RWPE2 (cell line): Measurements from ENCODE around the gene SURF4.

Experiments
- ATAC-seq: fragments of 200-7000 bp; cut with Tn5 transposase; 3 replicates; pipeline ENCODE4 v1.9.1; 2021; ENCODE audit warnings: low read depth
- DNase-seq: peaks from one replicate; pipeline ENCODE4 v3.0.0-alpha.2; 2020; ENCODE audit warnings: low spot score
- H3K27ac ChIP-seq: fragments of 450-650 bp; 2 replicates; pipeline ENCODE4 v1.5.1; 2017; ENCODE audit warnings: mild to moderate bottlenecking; ENCODE audit not compliant: poor library complexity, severe bottlenecking
- H3K27me3 ChIP-seq: fragments of 250-450 bp; sonication (Bioruptor Pico); 2 replicates; pipeline ENCODE4 v1.5.1; 2021; ENCODE audit warnings: mild to moderate bottlenecking, moderate library complexity; ENCODE audit not compliant: insufficient read depth, poor library complexity, severe bottlenecking
- H3K36me3 ChIP-seq: fragments of 250-450 bp; sonication (Bioruptor Pico); 2 replicates; pipeline ENCODE4 v1.5.1; 2020; ENCODE audit warnings: low read depth, mild to moderate bottlenecking, moderate library complexity
- H3K4me1 ChIP-seq: fragments of 250-450 bp; sonication (Bioruptor Pico); 2 replicates; pipeline ENCODE4 v1.5.1; 2021; ENCODE audit warnings: mild to moderate bottlenecking, moderate library complexity; ENCODE audit not compliant: insufficient read depth, poor library complexity, severe bottlenecking
- H3K4me3 ChIP-seq: fragments of 250-450 bp; sonication (Bioruptor Pico); 2 replicates; pipeline ENCODE4 v1.5.1; 2021; ENCODE audit warnings: mild to moderate bottlenecking, moderate library complexity; ENCODE audit not compliant: severe bottlenecking
- H3K9me3 ChIP-seq: fragments of 250-450 bp; sonication (Bioruptor Pico); 2 replicates; pipeline ENCODE4 v1.5.1; 2021; ENCODE audit warnings: mild to moderate bottlenecking, moderate library complexity; ENCODE audit not compliant: severe bottlenecking
- CTCF ChIP-seq: fragments of 450-650 bp; IDR thresholded peaks from one replicate; pipeline ENCODE4 v1.5.1; 2017; ENCODE audit warnings: mild to moderate bottlenecking, moderate library complexity; ENCODE audit not compliant: poor library complexity, severe bottlenecking

SURF4 gene

GRCh38 chr9:133345596-133345995 is 30.3 kb downstream of the SURF4 start:
- no peaks in the 10 kb centered on the region for H3K9me3 ChIP-seq
- TF ChIP-seq CTCF = no peak
- peaks cover 7% of the 10 kb centered on the region for H3K4me1 ChIP-seq
- ATAC-seq = no peak
- no peaks in the 10 kb centered on the region for H3K27me3 ChIP-seq
- no peak for DNase-seq
- no peak overlapping the region for H3K27ac ChIP-seq
- peaks cover 78% of the 10 kb centered on the region for H3K36me3 ChIP-seq
- H3K4me3 ChIP-seq = no peak overlapping the region

GRCh38 chr9:133344979-133345378 is 30.9 kb downstream of the SURF4 start:
- no peak for TF ChIP-seq CTCF
- no peak overlapping the region for H3K27ac ChIP-seq
- no peaks in the 10 kb centered on the region for H3K9me3 ChIP-seq
- H3K4me3 ChIP-seq = no peak overlapping the region
- ATAC-seq = no peak
- H3K27me3 ChIP-seq = no peaks in the 10 kb centered on the region
- no peak for DNase-seq
- H3K4me1 ChIP-seq = peaks cover 7% of the 10 kb centered on the region
- peaks cover 75% of the 10 kb centered on the region for H3K36me3 ChIP-seq

- no peaks in the 10 kb centered on the region for H3K4me1 ChIP-seq
These were observed 31.8 kb downstream of the SURF4 start for GRCh38 chr9:133344071-133344470.

GRCh38 chr9:133342570-133342969 is 33.3 kb downstream of the SURF4 start:
- Histone ChIP-seq H3K4me3 (no peak overlapping the region), H3K27me3 (no peaks in the 10 kb centered on the region), H3K9me3 (no peaks in the 10 kb centered on the region), H3K4me1 (no peaks in the 10 kb centered on the region), H3K27ac (no peak overlapping the region), H3K36me3 (peaks cover 70% of the 10 kb centered on the region)
- ATAC-seq (no peak), DNase-seq (no peak)
- TF ChIP-seq CTCF = no peak

More at GRCh38 chr9:133344071-133344470, 31.8 kb downstream of the SURF4 start:
- Histone ChIP-seq H3K4me3 (no peak overlapping the region), H3K36me3 (peaks cover 75% of the 10 kb centered on the region), H3K27me3 (no peaks in the 10 kb centered on the region), H3K27ac (no peak overlapping the region), H3K9me3 (no peaks in the 10 kb centered on the region)
- ATAC-seq (no peak), DNase-seq (no peak)
- TF ChIP-seq CTCF = no peak

GRCh38 chr9:133342069-133342406 is 33.8 kb downstream of the SURF4 start:
- Histone ChIP-seq H3K9me3 (no peaks in the 10 kb centered on the region), H3K27ac (no peak overlapping the region), H3K27me3 (no peaks in the 10 kb centered on the region), H3K36me3 (peaks cover 70% of the 10 kb centered on the region), H3K4me3 (no peak overlapping the region), H3K4me1 (no peaks in the 10 kb centered on the region)
- peak; percentile 4 for TF ChIP-seq CTCF
- DNase-seq (no peak), ATAC-seq (no peak)
